Activated CD4-positive, alpha-beta T cell treated with anti-CD3 and anti-CD28 coated beads, Interleukin-2, amount 50 U/mL, for 48 hours (primary cell): ENCODE results near the gene PRELID1.
"Not testable (repeated sequence)": the region's sequence is repeated elsewhere in the genome, so short reads cannot be mapped to it uniquely, and the experiment has no call there.

Experiments
- DNase-seq, 2 experiments: peaks; one replicate each; pipeline ENCODE4 v3.0.0-alpha.2; 2020

Gene PRELID1

DNA sequence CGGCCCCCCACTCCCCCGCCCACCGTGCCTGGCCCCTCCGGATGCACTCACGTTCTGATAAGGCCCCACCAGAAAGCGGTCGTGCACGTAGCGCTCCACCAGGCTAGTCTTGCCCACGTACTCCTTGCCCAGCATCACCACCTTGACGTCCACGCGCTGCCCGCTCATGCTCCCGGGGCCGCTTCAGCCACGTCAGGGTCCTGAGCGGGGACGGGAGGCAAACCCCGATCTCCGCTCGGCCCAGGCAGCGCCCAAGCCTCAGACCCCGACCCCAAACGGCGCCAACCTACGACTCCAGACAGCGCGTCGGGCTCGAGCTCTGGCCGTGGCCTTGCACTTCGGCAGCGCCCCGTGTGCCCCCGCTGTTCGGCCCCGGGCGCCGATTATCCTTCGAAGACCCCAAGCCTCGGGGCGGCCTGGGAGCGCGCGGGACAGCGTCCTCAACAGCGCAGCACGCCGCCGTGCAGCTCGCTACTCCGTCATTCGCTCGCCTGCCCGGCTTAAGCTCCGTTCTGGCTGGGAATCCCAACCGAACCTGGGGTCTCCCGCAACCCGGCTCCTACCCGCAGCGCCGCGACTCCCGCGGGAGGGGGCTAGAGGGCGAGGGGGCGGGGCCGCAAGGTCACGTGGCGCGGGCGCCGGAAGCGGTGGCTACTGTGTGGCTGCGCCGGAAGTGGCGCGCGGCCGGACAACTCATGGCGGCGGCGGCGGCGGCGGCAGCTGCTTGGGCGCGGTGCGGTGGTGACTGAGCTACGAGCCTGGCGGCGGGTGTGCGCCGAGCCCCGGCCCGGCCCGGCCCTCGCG lies at the start of gene PRELID1, which contains the start of gene RAB24:
TSS of gene PRELID1 (plus strand) at position 679 of the 804 bp plus-strand sequence. CDS start 187 bp downstream, outside the sequence.
TSS of gene RAB24 (minus strand) at position 599 of the 804 bp plus-strand sequence. CDS start at position 168, 431 bp downstream.
- DNase-seq: peak; percentile 91 to 92

GRCh38 chr5:177256296-177256695 lies 47.3 kb upstream of the PRELID1 start:
- DNase-seq: no peak

DNA sequence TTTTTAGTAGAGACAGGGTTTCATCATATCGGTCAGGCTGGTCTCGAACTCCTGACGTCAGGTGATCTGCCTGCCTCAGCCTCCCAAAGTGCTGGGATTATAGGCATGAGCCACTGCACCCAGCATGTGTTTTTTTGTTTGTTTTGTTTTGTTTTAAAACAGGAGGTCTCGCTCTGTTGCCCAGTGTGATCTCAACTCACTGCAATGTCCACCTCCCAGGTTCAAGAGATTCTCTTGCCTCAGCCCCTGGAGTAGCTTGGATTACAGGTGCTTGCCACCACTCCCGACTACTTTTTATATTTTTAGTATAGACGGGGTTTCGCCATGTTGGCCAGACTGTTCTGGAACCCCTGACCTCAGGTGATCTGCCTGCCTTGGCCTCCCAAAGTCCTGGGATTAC lies 44.9 kb upstream of the PRELID1 start:
- not testable (repeated sequence) for DNase-seq

- no peak for DNase-seq
These were observed 42.6 kb upstream of the PRELID1 start for GRCh38 chr5:177260961-177261360.

DNA sequence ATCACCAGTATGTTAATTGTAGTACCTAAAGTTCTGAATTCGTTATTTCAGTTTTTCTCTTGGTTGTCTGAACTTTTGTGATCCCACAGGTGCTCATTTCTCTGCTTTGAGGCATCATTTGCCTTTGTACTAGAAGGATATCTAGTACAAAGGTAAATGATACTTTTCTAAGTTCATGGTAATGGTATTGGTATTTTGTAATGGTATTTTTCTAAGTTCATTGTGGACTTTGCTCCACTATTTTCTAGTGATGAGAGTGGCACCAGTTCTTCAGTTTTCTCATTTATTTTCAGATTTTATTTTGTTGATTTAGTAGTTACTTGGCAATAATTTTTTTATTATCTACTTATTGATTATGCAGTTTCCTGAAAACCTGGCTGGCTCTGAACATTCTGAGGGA lies 42.1 kb upstream of the PRELID1 start:
- no peak for DNase-seq

DNA sequence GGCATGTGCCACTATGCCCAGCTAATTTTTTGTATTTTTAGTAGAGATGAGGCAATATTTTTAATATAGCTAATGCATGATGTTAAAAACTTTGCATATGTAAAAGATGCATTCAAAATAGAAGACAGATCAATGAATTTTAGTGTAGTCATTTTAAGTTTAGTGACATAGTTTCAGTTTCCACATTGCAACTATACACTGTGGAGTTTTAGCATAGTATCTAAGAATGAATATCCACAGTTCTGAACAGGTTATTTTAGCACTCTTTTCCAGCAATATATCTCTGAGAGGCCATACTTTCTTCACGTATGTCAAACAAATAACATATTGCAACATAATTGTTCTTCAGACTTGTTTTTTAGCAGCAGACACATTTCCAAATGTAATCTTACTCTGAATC lies 39.4 kb upstream of the PRELID1 start:
- no peak for DNase-seq

- DNase-seq: no peak
These were observed 38.2 kb upstream of the PRELID1 start for GRCh38 chr5:177265395-177265794.

GRCh38 chr5:177269232-177269895 lies 34.2 kb upstream of the PRELID1 start:
- DNase-seq: no peak

- DNase-seq: no peak
These were observed 33.6 kb upstream of the PRELID1 start for GRCh38 chr5:177269976-177270375.

DNA sequence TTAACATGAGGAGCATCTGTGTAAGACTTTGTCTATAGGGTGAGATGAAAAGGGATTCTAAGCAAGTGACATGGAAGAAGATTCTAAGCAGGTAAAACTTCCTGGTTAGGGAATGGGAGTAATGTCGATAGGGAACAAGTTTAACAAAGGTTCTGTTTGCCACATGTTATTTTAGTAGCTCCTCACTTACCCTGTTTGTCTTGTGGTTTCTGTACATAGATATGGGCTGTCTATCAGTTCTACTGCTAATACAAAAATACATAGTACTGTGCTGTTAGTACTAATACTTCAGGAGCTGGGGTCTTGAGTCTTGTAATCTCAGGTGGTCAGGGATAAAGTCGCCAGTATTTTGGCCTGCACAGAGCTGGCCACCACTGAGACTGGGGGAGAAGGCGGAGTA lies 32.9 kb upstream of the PRELID1 start:
- no peak for DNase-seq

DNA sequence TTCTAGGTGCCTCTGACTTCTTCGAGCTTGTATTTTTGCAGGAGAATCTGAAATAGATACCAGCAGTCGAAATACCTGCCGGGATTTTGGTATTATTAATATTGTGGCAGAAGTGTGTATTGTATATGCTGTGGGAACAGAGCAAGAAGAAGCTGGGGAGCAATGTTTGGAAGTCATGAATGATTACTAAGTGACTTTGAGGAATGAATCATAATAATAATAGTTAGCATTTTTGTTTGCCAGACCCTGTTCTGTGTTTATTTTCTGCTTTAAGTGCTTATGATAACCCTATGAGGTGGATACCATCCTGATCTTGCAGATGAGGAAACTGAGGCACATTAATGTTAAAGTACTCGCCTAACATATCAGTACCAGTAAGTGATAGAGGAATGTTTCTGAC lies 32.5 kb upstream of the PRELID1 start:
- DNase-seq: no peak

DNA sequence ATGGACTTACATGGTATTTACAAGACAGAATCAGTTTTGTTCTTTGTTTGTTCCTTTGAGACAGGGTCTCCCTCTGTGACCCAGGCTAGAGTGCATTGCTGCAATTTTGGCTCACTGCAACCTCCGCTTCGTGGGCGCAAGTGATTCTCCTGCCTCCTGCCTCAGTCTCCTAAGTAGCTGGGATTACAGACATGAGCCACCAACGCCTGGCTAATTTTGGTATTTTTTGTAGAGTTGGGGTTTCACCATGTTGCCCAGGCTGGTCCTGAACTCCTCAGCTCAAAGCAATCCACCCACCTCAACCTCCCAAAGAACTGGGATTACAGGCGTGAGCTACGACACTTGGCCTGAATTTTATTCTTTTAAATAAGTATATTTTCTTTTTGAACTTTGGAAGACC lies 27.7 kb upstream of the PRELID1 start:
- DNase-seq: no peak

GRCh38 chr5:177276886-177277285 lies 26.7 kb upstream of the PRELID1 start:
- DNase-seq: no peak

GRCh38 chr5:177288191-177288590 lies 15.4 kb upstream of the PRELID1 start:
- no peak for DNase-seq

GRCh38 chr5:177290816-177291596 lies 12.6 kb upstream of the PRELID1 start:
- DNase-seq: no peak

- DNase-seq: no peak
These were observed 11.9 kb upstream of the PRELID1 start for GRCh38 chr5:177291735-177292134.

DNA sequence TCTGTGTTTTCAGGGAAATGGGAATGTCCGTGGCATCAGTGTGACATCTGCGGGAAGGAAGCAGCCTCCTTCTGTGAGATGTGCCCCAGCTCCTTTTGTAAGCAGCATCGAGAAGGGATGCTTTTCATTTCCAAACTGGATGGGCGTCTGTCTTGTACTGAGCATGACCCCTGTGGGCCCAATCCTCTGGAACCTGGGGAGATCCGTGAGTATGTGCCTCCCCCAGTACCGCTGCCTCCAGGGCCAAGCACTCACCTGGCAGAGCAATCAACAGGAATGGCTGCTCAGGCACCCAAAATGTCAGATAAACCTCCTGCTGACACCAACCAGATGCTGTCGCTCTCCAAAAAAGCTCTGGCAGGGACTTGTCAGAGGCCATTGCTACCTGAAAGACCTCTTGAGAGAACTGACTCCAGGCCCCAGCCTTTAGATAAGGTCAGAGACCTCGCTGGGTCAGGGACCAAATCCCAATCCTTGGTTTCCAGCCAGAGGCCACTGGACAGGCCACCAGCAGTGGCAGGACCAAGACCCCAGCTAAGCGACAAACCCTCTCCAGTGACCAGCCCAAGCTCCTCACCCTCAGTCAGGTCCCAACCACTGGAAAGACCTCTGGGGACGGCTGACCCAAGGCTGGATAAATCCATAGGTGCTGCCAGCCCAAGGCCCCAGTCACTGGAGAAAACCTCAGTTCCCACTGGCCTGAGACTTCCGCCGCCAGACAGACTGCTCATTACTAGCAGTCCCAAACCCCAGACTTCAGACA lies 9.6 kb upstream of the PRELID1 start:
- DNase-seq: no peak

- DNase-seq: no peak
These were observed 9.0 kb upstream of the PRELID1 start for GRCh38 chr5:177294632-177295031.

DNA sequence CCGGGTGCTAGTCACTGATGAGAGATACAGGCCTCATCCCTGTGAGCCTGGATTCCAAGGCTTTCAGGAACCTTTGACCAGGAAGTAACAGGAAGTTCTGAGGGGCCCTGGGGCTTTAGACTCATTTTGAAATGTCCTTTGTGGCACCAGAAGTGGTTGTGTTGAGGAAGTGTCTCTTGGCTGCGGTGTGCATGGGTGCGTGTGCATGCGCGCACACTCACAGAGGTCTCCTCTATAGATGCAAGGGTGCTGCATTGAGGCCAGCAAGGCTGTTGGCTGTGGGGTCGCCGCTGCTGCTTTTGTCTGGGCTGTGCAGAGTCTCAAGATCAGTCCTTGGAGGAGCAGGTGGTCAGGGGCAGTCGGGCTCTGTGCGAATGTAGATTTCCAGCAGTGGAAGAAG lies 7.7 kb upstream of the PRELID1 start:
- no peak for DNase-seq

DNA sequence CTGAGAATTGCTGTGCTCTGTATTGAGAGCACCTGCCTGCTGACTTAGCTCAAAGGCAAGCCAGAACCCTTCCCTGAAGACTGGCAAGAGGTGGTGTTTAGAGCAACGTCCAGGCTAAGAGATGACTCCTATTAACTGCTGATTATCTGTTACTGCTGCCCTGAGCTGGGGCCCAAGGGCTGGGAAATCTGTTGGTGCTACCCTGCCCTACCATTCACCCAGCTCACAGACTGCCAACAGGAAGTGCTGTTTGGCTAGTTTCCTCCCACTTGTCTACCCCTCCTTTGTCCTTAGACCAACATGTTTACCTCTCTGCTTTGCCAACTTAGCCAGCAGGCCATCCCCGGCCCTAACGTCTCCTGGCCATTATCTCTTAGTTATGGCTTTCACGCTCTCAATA lies 7.0 kb upstream of the PRELID1 start:
- no peak for DNase-seq

DNA sequence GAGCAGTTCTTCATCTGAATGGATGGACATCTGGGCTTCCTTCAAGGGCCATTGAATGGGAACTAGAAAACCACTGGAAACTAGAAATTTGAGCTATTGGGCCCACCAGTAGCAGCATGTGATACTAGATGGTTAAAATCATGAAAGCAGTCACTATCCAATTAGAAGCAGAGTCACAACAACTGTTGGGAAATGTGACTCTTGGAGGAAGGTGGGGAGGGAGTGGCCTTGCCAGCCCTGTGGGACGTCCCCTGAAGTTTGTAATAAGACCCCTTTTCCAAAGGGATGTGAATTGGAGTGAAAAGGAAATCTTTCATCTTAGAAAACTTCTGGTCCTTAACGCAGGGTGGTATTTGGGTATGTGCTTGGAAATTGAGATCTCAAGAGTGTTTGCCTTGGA lies 5.7 kb upstream of the PRELID1 start:
- no peak for DNase-seq

DNA sequence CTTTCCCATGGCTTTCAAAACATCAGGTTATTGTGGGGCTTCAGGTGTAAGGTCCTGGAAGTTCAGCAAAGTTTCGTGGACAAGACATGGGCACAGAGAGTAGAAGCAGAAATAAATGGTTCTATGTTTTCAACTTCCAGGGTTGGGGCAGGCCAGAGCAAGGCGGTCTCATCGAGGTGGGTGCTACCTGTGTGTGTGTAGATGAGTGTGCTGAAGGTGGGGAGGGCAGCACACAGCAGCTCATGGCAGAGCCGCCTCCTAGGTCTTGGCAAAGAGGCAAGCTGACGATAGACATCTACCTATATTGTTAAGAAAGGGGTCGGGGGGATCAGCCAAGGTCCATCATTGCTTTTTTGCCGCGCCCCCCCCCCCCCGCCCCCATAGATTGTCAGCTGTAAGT lies 3.9 kb upstream of the PRELID1 start:
- no peak for DNase-seq
